Muscle layer of colon (tissue), 2 donors: Measurements from ENCODE around the gene THBS3.
"Not testable (repeated sequence)": the region's sequence is repeated elsewhere in the genome, so short reads cannot be mapped to it uniquely, and the experiment has no call there.

Source experiments
- H3K27ac ChIP-seq: one replicate; pipeline ENCODE4 v1.7.0; 2013; ENCODE audit warnings: low read depth, mild to moderate bottlenecking, low read length, moderate library complexity
- H3K27me3 ChIP-seq, 2 donors: one replicate each; pipeline ENCODE4 v1.7.0; 2013; ENCODE audit warnings: low read length in 2 of 2, mild to moderate bottlenecking in 2 of 2; ENCODE audit not compliant: insufficient read depth in 2 of 2, control insufficient read depth in 1 of 2
- H3K36me3 ChIP-seq: one replicate; pipeline ENCODE4 v1.7.0; 2013; ENCODE audit warnings: mild to moderate bottlenecking, low read length; ENCODE audit not compliant: insufficient read depth
- H3K4me1 ChIP-seq: one replicate; pipeline ENCODE4 v1.7.0; 2013; ENCODE audit warnings: mild to moderate bottlenecking, low read length; ENCODE audit not compliant: insufficient read depth
- H3K4me3 ChIP-seq, 2 donors: one replicate each; pipeline ENCODE4 v1.7.0; 2013; ENCODE audit warnings: low read length in 2 of 2, low read depth in 1 of 2, mild to moderate bottlenecking in 1 of 2, moderate library complexity in 1 of 2
- H3K9ac ChIP-seq: one replicate; pipeline ENCODE4 v1.7.0; 2013; ENCODE audit warnings: low read length
- H3K9me3 ChIP-seq: one replicate; pipeline ENCODE4 v1.7.0; 2013; ENCODE audit warnings: mild to moderate bottlenecking, low read length
- donor health status: abdominal sarcoma.
- donor health status: Adenocarcinoma of cecum.

The THBS3 gene

DNA sequence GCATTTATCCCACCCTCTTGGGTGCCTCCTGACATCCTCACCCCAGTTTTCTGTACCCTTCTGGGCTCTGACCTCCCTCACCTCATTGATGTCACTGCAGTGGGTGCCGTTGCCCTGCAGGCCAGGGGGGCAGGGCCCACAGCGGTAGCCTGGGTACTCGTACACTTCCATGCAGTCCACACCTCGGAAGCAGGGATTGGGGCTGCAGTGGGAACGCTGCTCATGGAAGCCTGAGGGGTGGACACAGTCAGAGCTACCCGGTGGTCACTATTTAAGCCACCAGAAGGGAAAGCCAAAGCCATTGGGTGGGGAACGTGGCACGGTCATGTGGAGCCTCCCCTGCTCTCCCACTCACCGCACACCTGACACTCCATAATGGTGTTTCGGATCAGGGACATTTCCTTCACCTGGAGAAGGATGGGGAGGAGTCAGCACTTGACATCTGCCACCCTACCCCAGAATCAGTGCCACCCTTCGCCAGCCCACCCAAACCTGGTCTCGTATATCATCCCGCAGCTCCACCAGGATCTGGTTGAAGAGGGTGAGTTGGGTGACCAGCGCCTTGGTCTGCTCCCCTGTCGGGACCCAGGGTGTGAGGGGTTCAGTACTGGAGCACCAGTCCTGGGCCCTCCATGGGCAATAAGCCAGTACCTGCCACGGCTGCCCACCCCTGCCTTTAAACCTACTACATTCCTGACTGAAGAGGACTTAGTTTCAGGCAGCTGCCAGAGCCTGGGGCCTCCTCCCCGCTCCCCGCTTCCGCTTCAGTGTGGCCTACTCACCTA is 4.8 kb downstream of the THBS3 start:
- Histone ChIP-seq H3K9me3 (no peaks in the 10 kb centered on the region), H3K4me3 (no peak overlapping the region), H3K27ac (no peak overlapping the region), H3K27me3 (no peaks in the 10 kb centered on the region), H3K36me3 (peaks cover 46% of the 10 kb centered on the region), H3K4me1 (peaks cover 22% of the 10 kb centered on the region), H3K9ac (no peak overlapping the region)

DNA sequence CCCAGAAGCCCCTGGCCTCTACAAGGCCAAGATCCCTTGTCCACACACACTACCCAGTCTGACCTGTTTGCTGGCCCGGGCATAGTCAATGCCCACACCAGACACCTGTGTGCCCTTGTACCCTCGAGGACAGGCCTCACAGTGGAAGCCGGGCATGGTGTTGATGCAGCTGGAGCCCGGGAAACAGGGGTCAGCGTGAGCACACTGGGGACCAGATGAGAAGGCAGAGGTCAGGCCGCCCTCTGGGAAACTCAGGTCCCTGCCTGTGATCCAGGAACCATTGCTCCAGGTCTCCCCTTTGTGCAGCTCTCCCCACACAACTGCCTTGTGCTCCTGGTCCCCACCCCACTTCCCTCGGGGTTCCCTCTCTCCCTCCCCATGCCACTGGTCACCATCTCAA is 5.5 kb downstream of the THBS3 start:
- H3K27ac ChIP-seq: no peak overlapping the region
- no peaks in the 10 kb centered on the region for H3K9me3 ChIP-seq
- H3K4me3 ChIP-seq: no peak overlapping the region
- H3K27me3 ChIP-seq: no peaks in the 10 kb centered on the region
- H3K4me1 ChIP-seq: peaks cover 15% of the 10 kb centered on the region
- peaks cover 53% of the 10 kb centered on the region for H3K36me3 ChIP-seq
- H3K9ac ChIP-seq: no peak overlapping the region

DNA sequence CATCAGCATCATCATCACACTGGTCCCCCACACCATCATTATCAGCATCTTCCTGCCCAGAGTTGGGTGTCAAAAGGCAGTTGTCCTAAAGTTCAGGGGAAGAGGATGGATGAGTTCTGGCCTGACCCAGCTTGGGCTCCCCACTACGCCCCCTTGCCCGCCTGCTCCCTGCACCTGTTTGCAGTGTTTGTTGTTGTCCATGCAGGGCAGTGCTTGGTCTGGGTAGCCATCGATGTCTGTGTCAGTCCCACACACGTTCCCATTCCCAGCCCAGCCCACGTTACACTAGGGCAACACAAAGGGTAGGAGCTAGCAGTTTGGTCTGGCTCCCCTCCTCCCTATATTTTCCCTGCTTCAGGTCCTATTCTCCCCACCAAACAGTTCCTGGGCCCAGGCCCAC is 6.8 kb downstream of the THBS3 start:
- no peaks in the 10 kb centered on the region for H3K9me3 ChIP-seq
- H3K9ac ChIP-seq: no peak overlapping the region
- peaks cover 63% of the 10 kb centered on the region for H3K36me3 ChIP-seq
- H3K4me3 ChIP-seq: no peak overlapping the region
- peaks cover 8% of the 10 kb centered on the region for H3K4me1 ChIP-seq
- no peaks in the 10 kb centered on the region for H3K27me3 ChIP-seq
- no peak overlapping the region for H3K27ac ChIP-seq

DNA sequence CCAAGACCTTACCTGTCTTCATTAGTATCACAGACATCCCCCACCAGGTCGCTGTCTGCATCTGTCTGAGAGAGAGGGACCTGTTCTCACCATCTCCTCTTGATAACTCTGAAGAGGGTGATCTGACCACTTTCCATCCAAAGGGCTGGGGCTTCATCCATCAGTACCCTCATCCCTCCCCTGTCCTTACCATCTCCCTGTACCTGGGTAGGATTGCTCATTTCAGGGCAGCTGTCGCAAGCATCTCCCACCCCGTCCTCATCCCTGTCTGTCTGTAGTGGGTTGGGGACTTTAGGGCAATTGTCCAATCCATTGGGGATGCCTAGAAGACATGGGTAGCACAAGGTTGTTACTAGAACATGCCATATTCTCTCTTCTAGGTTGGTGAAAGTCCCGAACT is 7.9 kb downstream of the THBS3 start:
- Histone ChIP-seq H3K36me3 (peaks cover 61% of the 10 kb centered on the region), H3K9ac (no peak overlapping the region), H3K9me3 (no peaks in the 10 kb centered on the region), H3K4me1 (peaks cover 12% of the 10 kb centered on the region), H3K4me3 (no peak overlapping the region), H3K27me3 (no peaks in the 10 kb centered on the region), H3K27ac (no peak overlapping the region)

DNA sequence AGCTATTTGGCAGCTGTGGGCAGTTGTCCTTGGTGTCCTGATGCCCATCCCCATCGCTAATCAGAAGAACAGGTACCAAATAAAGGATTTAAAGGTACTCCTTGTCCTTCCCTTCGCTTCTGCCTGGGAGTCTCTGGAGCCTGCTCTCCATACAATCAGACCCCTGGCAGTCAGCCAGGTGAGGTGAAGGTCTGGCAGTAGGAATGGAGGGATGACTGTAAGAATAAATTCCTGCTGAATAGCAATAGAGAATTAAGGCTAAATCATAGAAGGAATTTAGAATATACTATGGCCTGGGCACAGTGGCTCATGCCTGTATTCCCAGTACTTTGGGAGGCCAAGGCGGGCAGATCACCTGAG is 9.2 kb downstream of the THBS3 start:
- Histone ChIP-seq H3K36me3 (peaks cover 59% of the 10 kb centered on the region), H3K4me1 (peaks cover 12% of the 10 kb centered on the region), H3K4me3 (no peak overlapping the region), H3K9me3 (no peaks in the 10 kb centered on the region), H3K27me3 (no peaks in the 10 kb centered on the region), H3K27ac (no peak overlapping the region), H3K9ac (no peak overlapping the region)

DNA sequence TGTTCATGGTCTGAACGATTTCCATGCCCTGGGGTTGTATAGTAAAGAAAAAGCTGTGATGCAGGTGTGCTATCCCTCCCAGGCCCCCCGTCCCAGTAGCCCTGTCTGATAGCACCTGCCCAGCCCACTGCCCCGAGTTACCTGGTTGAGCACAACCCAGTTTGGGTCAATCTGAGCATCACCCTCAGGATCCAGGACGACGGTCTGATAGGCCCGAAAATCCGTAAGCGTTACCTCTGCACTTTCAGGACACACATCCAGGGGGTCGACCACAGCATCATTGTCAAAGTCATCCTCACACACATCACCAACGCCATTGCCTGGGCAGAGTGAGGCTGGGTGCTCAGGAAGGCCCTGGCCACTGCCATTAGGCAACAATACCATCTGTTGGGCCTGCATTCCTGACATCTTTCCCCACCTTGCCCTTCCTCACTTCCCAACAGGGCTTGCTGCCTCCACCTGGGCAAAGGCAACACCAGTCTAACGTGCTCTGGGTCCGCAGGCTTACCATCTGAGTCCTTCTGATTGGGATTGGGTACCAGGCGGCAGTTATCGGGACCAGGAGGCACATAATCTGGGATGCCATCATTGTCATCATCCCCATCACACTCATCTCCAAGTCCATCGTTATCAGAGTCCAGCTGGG is 9.7 kb downstream of the THBS3 start:
- Histone ChIP-seq H3K27me3 (no peaks in the 10 kb centered on the region), H3K4me1 (peaks cover 15% of the 10 kb centered on the region), H3K4me3 (no peak overlapping the region), H3K36me3 (peaks cover 54% of the 10 kb centered on the region), H3K27ac (no peak overlapping the region), H3K9ac (no peak overlapping the region), H3K9me3 (no peaks in the 10 kb centered on the region)

DNA sequence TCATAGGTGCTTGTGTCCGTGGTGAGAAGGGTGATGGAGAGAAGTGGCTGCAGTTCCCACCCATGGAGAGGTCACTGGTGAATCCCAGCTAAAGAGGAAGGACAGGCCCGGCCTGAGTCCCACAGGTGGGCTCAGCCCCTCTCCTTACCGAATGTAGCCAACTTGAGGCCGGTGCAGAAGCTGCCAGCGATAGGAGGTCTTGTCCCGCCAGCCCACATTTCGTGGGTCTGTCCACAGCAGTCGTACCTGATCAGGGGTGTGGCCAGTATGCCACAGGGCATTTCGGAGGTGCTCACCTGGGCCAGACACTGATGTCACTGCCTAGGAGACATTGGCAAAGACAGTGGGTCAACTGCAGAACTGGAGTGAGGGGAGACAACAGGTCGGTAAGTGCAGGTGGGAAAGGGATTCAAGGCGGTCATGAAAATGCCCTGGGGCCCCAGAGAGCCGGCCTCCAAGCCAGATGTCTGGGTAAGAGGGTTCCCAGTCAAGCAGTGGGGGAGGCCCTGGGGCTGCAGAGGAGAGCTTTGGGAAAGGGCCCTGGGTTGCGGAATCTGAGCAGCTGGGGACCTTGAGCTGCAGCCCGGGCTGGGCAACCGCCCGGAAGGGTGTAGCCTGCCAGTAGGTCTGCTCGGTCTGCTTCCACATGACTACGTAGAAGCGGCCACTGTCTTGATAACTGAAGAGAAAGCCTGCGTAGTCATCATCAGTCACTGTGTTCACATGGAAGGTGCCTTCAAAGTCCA is 10.6 kb downstream of the THBS3 start:
- Histone ChIP-seq H3K27me3 (no peaks in the 10 kb centered on the region), H3K9ac (no peak overlapping the region), H3K4me3 (no peak overlapping the region), H3K4me1 (peaks cover 16% of the 10 kb centered on the region), H3K9me3 (no peaks in the 10 kb centered on the region), H3K36me3 (peaks cover 45% of the 10 kb centered on the region), H3K27ac (no peak overlapping the region)

DNA sequence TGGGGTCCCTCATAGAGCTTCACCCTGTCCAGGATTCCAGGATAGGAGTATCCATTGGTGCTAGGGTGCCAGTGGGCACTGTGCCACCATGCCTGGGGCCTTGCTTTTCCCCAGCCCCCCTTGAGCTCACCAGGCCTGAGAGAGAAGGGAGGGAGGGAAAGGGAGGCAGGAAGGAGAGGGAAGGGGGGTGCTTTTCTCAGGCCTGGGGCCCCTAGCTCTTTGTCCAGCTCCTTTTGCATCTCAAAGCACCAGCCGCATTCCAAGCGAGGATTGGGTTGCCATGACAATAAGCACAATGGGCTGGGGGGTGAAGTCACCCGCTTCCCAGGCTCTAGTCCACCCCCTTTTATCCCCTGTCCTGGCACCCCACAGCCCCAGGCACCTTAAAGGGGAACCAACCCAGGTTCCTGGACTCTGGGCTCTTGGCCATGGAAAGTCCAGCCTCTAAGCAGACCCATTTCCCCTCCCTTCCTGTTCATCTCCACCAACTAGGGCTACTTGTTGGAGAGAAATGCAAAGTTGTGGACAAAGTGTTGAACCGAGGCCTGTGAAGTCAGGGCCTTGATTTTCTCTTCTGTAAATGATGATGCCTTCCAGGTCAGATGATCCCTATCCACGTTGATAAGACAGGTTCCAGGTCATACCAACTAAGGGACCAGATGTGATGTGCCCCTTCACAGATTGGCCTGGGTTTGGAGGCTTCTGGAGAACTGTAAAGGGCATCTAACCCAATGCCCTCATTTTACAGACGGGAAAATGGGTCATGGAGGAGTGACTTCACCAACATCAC is 11.4 kb downstream of the THBS3 start:
- Histone ChIP-seq H3K9ac (no peak overlapping the region), H3K4me1 (peaks cover 16% of the 10 kb centered on the region), H3K4me3 (no peak overlapping the region), H3K27me3 (no peaks in the 10 kb centered on the region), H3K9me3 (no peaks in the 10 kb centered on the region), H3K36me3 (peaks cover 38% of the 10 kb centered on the region), H3K27ac (peak overlapping the region; percentile 89)

DNA sequence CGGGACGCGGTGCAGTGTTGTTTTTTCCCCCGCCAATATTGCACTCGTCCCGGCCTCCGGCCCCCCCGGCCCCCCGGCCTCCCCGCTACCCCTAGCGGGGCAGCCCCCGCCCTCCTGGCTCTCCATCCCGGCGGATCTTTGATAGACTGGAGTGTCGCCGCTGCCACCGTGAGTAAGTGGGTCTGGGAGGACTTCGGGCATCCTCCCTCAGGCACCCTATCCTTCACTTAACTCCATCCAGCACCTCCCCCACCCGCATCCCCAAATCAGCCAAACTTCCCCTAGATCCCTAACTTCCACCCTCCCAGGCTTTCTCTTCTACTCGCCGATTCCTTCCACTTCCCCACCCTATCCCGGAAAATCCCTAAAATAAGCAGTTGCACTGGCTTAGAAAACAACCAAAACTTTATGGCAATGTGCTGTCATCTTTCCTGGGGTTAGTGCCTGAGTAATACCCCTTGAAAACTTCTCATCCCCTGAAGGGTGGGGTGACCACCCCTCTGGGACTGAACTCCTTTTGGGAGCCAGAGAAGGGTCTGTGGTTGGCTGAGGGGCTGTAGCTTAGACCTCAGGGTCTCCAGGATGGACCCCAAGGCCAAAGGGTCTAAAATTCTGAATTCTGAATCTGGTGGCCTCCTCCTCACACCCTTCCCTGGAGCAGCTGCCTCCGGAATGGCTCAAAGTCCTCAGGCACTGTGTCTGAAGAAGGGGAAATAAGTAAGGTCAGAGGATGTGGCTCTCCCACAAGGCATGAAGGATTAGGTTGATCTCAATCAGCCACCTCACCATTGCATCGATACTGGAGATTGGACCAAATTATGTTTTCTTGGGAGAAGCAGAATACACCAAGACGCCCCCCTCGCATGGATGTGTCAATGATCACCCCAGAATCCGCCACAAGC is 12.2 kb downstream of the THBS3 start:
- Histone ChIP-seq H3K27ac (peak overlapping the region; percentile 89), H3K36me3 (peaks cover 29% of the 10 kb centered on the region), H3K9me3 (no peaks in the 10 kb centered on the region), H3K4me1 (peaks cover 16% of the 10 kb centered on the region), H3K9ac (peak overlapping the region; percentile 41), H3K4me3 (peak overlapping the region; percentile 32 to 56), H3K27me3 (no peaks in the 10 kb centered on the region)

DNA sequence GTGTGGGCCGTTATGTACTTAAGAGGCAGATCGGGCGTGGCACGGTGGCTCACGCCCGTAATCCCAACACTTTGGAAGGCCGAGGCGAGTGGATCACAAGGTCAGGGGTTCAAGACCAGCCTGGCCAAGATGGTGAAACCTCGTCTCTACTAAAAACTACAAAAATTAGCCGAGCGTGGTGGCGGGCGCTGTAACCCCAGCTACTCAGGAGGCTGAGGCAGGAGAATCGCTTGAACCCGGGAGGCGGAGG is 13.8 kb downstream of the THBS3 start:
- Histone ChIP-seq H3K27ac (peak overlapping the region; percentile 89), H3K9ac (peak overlapping the region; percentile 54), H3K4me3 (peak overlapping the region; percentile 56 to 82), H3K4me1 (peaks cover 16% of the 10 kb centered on the region), H3K36me3 (peaks cover 20% of the 10 kb centered on the region)
- H3K9me3 ChIP-seq, H3K27me3 ChIP-seq: not testable (repeated sequence)
